OCI-LY7 (cell line): Measurements from ENCODE around the gene LRRC42.

Source experiments
- CTCF ChIP-seq: fragments of 200-600 bp; sonication (generic); conservative IDR thresholded peaks from 2 replicates; pipeline ENCODE4 v1.5.1; 2014; ENCODE audit warnings: mild to moderate bottlenecking, antibody characterized with exemption, low read length, moderate library complexity, mixed read lengths
- EZH2phosphoT487 ChIP-seq: fragments of 200-600 bp; sonication (generic); IDR thresholded peaks from 2 replicates; pipeline ENCODE4 v1.6.1; 2018; ENCODE audit warnings: low read depth, borderline replicate concordance, mild to moderate bottlenecking, mixed run types, antibody characterized with exemption, low read length, moderate library complexity, mixed read lengths

- no peak for TF ChIP-seq CTCF
- TF ChIP-seq EZH2phosphoT487 = no peak
Measured at GRCh38 chr1:53934170-53934765, 11.9 kb upstream of the LRRC42 start.
